Prostate gland (tissue), 2 donors: Measurements from ENCODE around the gene PDCD4. TPM values are rescaled to one million over a fixed set of nuclear protein-coding genes. Genes with fewer than 3 reads are reported as not detected.

ENCODE experiments used
- DNase-seq: peaks from one replicate; pipeline ENCODE4 v3.0.0-alpha.2; 2019; ENCODE audit warnings: low spot score
- H3K27ac ChIP-seq, 2 donors: fragments of 200-600 bp; sonication (generic); 2 replicates each; pipeline ENCODE4 v1.5.1; 2017 to 2019
- H3K27me3 ChIP-seq: fragments of 200-600 bp; sonication (generic); replicated peaks from 2 replicates; pipeline ENCODE4 v1.5.1; 2019; ENCODE audit not compliant: insufficient read depth
- H3K36me3 ChIP-seq, 2 donors: fragments of 200-600 bp; sonication (generic); 1 replicate in 1 of 2; 2 replicates in 1 of 2; pipeline versions ENCODE4 v1.5.1 to v1.8.1; 2017 to 2019
- H3K4me1 ChIP-seq: fragments of 200-600 bp; sonication (generic); replicated peaks from 2 replicates; pipeline ENCODE4 v1.5.1; 2019
- H3K4me3 ChIP-seq, 2 donors: fragments of 200-600 bp; sonication (generic); 2 replicates each; pipeline ENCODE4 v1.5.1; 2017 to 2019
- H3K9me3 ChIP-seq: fragments of 200-600 bp; sonication (generic); 2 replicates; pipeline ENCODE4 v1.5.1; 2017
- CTCF ChIP-seq, 4 experiments: fragments of 200-600 bp in 2 of 4; fragments of 450-650 bp in 2 of 4; sonication (generic) in 2 of 4; IDR thresholded peaks; 1 replicate in 3 of 4; 2 replicates in 1 of 4; pipeline ENCODE4 v1.5.1; 2016 to 2019; ENCODE audit warnings: antibody characterized with exemption in 4 of 4, mild to moderate bottlenecking in 2 of 4, moderate library complexity in 2 of 4
- POLR2A ChIP-seq: fragments of 450-650 bp; IDR thresholded peaks from one replicate; pipeline ENCODE4 v1.6.1; 2016; ENCODE audit warnings: antibody characterized with exemption, mild to moderate bottlenecking
- POLR2AphosphoS5 ChIP-seq: sonication (generic); formaldehyde crosslinking; IDR thresholded peaks from one replicate; pipeline ENCODE4 v1.6.1; 2017; ENCODE audit warnings: antibody characterized with exemption
- WGBS: methylation state at CpG from one replicate; pipeline ENCODE4 v1.1.5; 2018; 5-methylcytosine and 5-hydroxymethylcytosine counted together
- intact Hi-C: fragments of 100-400 bp; cut with DNase I; formaldehyde crosslinking; loops from one replicate; pipeline ENCODE4 v1.14.2; 2022
- total RNA-seq, 2 donors: library from RNA; depleted of rRNA; stranded (reverse); fragments of >200 nt; gene quantifications; one replicate each; pipeline ENCODE4 v1.1.0, GENCODE V29; 2016

PDCD4 gene
- total RNA-seq, 2 donors from 2014 or later: 104 to 120 TPM

DNA sequence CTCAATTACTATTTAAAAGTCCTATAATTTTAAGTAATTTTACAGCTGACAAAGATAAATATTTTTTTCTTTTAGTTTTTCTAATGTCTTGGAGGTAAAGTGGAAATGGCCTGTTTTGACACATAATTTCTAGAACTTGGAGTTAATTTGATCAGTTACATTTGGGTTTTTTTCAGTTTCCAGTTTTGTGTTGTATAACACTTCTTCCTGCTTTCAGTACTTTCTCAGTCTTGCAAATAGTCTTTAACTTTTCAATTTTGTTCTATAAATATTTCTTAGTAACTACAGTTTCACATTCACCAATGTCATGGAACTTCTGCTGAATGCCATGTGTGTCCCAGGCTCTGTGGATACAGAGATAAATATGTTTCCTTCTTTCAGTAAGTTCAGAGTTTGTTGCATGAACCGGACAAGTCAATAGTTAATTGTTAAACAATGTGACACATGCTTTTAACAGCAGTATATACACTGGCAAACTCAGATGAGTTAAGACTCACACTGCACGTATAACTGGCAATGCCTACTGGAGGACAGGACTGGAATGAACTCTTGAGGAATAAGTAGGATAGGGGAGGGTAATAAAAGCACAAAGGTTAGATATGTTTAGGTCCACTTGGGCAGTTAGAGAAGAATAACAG, 52.2 kb downstream of the PDCD4 start:
- intact Hi-C loops: no loop called here
- Histone ChIP-seq H3K9me3 (no peaks in the 10 kb centered on the region), H3K4me3 (no peak overlapping the region), H3K4me1 (no peaks in the 10 kb centered on the region), H3K27ac (no peak overlapping the region), H3K36me3 (no peaks in the 10 kb centered on the region), H3K27me3 (no peaks in the 10 kb centered on the region)
- TF ChIP-seq POLR2A (no peak), CTCF (IDR thresholded peaks at IDR 0.05) (no peak), POLR2AphosphoS5 (no peak)
- no peak for DNase-seq
- 42% methylated on average over 2 of the region's 2 CpGs for WGBS

- no peak for DNase-seq
- no peaks in the 10 kb centered on the region for H3K36me3 ChIP-seq
- TF ChIP-seq CTCF (IDR thresholded peaks at IDR 0.05): no peak
- no peak for TF ChIP-seq POLR2AphosphoS5
- TF ChIP-seq POLR2A: no peak
- no peaks in the 10 kb centered on the region for H3K4me1 ChIP-seq
- no peaks in the 10 kb centered on the region for H3K9me3 ChIP-seq
- WGBS: 91% methylated on average over 2 of the region's 2 CpGs
- no peaks in the 10 kb centered on the region for H3K27me3 ChIP-seq
- H3K4me3 ChIP-seq: no peak overlapping the region
- H3K27ac ChIP-seq: no peak overlapping the region
- intact Hi-C loops: no loop called here
Measured at GRCh38 chr10:110927461-110927860, 55.7 kb downstream of the PDCD4 start.

DNA sequence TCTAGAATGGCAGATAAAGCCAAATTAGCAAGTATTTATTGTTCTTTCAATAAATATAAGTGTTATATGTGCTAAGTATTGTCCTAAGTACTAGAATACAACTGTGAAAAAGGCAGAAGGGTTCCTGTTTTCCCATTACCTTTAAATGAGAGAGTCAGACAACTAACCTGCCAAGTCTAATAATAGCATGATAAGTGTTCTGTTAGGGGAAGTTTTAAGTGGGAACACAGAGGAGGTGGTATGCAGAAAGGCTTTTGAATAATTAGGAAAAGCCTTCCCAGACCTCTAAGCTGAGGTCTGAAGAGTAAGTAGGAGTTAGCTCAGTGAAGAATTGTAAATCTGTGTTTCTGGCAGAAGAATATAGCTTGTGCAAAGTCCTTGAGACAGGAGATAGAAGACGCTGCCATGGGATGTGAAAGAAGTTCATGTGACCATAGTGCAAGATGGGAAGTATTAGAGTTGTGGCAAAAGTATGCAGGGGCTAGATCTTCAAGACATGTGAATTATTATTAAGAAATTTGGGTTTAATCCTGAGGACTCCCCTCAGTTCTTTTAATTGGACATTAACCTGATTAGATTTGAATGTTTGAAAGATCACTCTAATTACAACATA, 60.1 kb downstream of the PDCD4 start:
- no peaks in the 10 kb centered on the region for H3K4me1 ChIP-seq
- H3K27me3 ChIP-seq: no peaks in the 10 kb centered on the region
- no peak overlapping the region for H3K27ac ChIP-seq
- no peaks in the 10 kb centered on the region for H3K36me3 ChIP-seq
- 83% methylated on average over 1 of the region's 1 CpG for WGBS
- TF ChIP-seq POLR2A (no peak), CTCF (IDR thresholded peaks at IDR 0.05) (no peak), POLR2AphosphoS5 (no peak)
- intact Hi-C loops: no loop called here
- no peak for DNase-seq
- no peak overlapping the region for H3K4me3 ChIP-seq
- H3K9me3 ChIP-seq: no peaks in the 10 kb centered on the region

DNA sequence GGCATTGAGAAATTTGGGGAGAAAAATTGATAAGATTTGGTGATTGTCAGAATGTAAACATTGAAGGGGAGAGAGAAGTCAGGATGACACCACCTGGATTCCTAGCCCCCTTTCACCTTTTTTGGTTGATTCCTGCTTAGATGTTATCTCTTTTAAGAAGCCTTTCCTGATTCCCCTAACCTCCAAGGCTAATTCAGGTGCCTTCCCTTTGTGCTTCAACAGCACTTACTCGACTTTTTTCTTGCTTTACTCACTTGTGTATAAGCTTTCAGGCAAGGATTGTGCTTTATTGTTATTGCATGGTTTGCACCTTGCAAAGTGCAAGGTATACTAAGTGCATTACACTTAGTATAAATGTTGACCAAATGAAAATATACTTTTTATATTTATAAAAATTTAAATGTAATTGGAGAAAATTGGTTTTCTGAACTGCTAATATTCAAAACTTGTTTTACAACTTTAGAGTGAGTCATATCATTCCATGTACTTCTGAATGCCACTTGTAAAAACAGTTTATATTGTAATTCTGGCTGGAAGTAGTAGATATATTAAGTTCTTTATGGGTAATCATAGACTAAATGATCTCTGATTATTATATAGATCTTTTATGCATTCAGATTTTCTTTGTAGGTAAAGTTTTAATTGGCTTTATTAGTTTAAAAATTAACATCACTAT, 60.9 kb downstream of the PDCD4 start:
- Histone ChIP-seq H3K9me3 (no peaks in the 10 kb centered on the region), H3K4me1 (no peaks in the 10 kb centered on the region), H3K27me3 (no peaks in the 10 kb centered on the region), H3K4me3 (no peak overlapping the region), H3K27ac (no peak overlapping the region), H3K36me3 (no peaks in the 10 kb centered on the region)
- TF ChIP-seq POLR2AphosphoS5: no peak
- TF ChIP-seq CTCF (IDR thresholded peaks at IDR 0.05): no peak
- no peak for TF ChIP-seq POLR2A
- no peak for DNase-seq
- WGBS: 50% methylated on average over 1 of the region's 1 CpG
- intact Hi-C loops: no loop called here
